ENCODE results near the gene CDH5.
"Not testable (repeated sequence)": the region's sequence is repeated elsewhere in the genome, so short reads cannot be mapped to it uniquely, and the experiment has no call there.

CDH5 gene

DNA sequence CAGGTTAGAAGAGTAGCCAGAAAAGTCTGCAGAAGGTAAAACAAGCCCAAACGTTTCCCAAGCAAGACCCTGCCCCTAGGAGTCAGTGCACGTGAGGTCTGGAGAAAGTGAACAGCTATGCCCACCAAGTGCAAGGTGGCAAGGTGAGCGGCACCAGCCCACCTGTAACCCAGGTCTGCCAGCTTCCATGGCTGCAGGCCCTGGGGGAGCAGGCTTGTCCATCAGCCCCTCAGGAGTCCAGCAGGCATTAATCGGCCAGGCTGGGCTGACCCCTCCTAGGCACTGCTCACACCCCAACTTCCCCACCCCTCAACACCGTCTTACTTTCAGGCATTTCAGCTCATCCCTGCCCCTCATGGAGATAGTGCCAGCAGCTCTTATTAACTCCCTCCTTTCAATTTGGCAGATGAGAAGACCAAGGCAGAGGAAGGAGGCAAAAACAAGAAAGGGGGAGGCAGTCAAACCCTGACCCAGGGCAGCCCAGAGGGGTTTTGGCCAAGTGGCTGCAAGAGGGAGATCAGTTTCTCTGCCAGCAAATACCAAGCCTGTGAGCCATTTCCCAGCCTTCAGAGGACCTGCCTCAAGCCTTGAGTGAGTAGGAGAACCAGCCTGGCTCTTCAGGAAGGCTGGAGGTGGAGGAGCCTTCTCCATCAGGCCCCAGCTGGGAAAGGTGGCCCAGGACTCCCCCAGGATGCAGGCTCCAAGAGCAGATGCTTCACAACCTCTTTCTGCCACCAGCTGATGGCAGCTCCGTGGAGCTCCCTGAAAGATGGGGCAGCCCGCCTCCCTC is 75.3 kb downstream of the CDH5 start:
- DNase-seq, result no peak

DNA sequence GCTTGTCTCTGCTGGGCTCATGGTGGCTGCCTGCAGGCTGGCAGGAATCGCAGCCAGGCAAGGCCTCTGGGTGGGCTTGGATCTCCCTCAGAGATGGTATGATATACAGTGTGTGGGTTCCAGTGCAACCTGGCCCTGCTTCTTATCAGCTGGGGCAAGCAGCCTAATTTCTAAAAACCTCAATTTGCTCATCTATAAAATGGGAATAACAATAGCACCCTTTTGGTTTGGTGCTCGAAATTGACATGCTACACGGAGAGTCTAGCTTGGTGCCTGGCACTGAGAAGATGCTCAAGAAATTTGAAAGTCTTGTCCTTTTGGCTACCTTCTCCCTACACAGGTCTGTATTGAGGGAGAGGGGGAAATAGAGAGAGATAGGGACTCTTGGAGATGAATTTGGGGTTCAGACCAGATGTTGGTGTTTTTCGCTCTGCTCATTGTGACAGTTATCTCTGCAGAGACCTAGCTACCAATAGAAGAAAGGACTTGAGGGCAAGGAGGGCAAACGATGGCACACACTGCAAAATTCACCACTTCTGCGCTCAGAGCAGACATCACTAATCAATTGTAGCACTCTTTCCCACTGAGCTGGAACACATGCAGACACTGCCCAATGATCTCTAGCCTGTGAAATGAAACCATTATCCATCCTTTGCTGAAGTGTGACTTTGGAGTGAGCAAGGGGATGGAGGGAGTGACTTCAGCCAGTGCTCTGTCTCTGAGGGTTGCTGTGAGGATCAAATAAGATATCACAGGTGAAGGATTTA is 76.2 kb downstream of the CDH5 start:
- DNase-seq, result no peak

DNA sequence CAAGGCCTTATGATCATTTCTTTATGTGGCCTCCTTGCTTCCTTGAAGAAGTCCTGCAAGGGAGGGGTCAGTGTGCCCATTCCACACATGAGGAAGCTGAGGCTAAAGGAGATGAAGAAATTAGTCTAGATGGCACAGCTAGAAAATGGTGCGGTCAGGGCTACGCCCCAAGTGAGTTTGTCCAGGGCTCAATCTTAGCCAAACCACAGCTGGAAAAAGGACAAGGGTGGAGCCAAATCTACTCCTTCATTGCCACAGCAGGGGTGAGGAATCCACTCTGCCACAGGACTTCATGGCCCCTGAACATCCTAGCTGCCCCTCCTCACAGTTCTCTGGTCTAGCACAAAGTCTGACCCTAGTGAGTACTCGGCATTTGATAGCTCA is 76.8 kb downstream of the CDH5 start:
- DNase-seq, result no peak

DNA sequence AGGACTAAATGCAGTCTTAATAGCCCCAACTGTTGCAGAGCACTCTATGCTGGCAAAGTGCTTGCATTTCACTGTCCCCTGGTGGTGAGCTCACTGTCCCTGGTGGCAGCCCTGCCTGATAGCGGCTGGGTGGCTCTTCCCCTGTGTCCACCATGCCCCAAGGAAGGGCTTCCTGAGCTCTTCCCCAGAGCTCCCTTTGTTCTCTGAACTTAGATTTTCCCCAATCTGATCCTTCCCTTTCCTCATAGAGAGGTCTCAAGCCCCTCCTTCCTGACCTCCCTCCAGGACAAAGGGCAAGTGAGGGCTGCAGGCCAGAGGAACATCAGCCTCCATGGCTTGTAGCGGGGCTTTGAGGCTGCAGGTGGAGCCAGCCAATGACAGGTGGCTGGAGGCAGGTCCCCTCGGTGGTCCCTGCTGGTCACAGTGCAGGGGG is 77.6 kb downstream of the CDH5 start:
- DNase-seq, result no peak

DNA sequence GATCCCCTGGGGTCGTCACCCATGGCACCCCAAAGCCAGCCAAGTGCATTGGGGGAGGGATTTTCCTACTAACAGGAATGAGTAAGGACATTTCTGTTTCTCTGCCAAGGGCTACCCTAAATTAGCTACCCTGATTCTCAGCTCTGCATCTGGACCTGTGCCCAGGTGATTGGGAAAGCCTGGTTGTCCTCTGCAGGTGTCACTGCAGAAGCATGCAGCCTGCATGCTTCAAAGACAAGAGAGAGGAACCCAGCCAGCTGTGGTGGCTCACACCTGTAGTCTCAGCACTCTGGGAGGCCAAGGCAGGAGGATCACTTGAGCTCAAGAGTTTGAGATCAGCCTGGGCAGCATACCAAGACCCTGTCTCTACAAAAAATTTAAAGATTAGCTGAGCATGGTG is 80.2 kb downstream of the CDH5 start:
- DNase-seq, result no peak

DNA sequence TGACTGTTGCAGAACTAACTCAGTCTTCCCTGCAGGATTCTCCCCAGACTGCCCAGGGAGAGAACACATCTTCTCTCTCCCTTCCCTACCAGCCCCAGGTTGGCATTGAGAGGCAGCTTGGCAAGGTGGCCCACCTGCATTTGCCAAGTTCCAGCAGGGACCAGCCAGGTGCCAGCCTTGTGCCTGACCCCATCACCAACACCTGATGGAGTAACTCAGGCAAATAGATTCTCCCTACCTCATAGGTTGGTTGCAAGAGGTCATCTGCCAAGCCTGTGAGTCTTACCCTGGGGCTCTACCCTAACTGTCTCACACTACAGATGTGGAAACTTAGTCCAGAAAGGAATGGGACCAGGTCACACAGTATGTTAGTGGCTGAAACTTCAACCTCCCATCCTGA is 81.0 kb downstream of the CDH5 start:
- no peak for DNase-seq

DNA sequence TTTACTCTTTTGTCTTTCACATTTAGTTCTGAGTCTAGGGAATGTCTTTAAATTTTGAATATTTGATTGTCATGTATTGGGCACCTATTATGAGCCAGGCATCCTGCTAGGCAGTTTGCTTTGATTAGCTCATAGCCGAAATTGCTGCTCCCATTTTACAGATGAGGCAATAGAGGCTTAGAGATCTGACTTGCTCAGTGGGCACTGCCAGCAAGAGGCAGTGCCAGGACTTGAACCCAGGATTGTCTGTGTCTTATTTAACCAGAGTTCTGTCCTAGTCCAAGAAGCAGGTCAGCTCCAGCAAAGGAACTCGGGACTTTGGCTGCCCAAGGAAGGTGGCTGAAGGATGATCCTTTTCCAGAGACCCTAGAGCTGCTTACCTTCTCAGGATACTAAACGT is 85.1 kb downstream of the CDH5 start:
- DNase-seq, result no peak

DNA sequence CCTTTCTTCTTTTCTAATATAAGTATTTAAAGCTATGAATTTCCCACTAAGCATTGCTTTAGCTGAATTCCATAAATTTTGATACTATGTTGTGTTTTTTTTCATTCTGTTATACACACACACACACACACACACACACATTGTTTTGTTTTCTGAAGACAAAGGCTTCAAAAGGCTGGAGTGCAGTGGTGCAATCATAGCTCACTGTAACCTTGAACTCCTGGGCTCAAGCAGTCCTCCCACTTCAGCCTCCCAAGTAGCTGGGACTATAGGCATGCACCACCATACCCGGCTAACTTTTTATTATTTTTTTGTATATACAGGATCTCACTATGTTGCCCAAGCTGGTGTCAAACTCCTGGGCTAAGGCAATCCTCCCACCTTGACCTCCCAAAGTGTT is 86.7 kb downstream of the CDH5 start:
- DNase-seq, result not testable (repeated sequence)
